Measurements from ENCODE around the gene FSHR.

Gene FSHR

GRCh38 chr2:49154140-49154539, at the start of gene FSHR:
Gene FSHR (minus strand): TSS chr2:49154515. CDS start chr2:49154417, 98 bp downstream.
- no peak for DNase-seq

GRCh38 chr2:49199266-49199665, 45.0 kb upstream of the FSHR start:
- DNase-seq = no peak

- no peak for DNase-seq
Observed at GRCh38 chr2:49194701-49195100, 40.4 kb upstream of the FSHR start.

GRCh38 chr2:49192036-49192435, 37.7 kb upstream of the FSHR start:
- DNase-seq = no peak

GRCh38 chr2:49189512-49190225, 35.4 kb upstream of the FSHR start:
- no peak for DNase-seq

GRCh38 chr2:49186050-49186648, 31.8 kb upstream of the FSHR start:
- no peak for DNase-seq

- no peak for DNase-seq
Observed at GRCh38 chr2:49178656-49179055, 24.3 kb upstream of the FSHR start.

- no peak for DNase-seq
Observed at GRCh38 chr2:49177194-49177593, 22.9 kb upstream of the FSHR start.

GRCh38 chr2:49175831-49176230, 21.5 kb upstream of the FSHR start:
- no peak for DNase-seq

- DNase-seq = no peak
Observed at GRCh38 chr2:49174750-49175149, 20.4 kb upstream of the FSHR start.

- DNase-seq = no peak
Observed at GRCh38 chr2:49167131-49167530, 12.8 kb upstream of the FSHR start.

GRCh38 chr2:49165662-49166061, 11.3 kb upstream of the FSHR start:
- no peak for DNase-seq

GRCh38 chr2:49164729-49165128, 10.4 kb upstream of the FSHR start:
- DNase-seq = no peak

GRCh38 chr2:49162151-49162550, 7.8 kb upstream of the FSHR start:
- DNase-seq = no peak

- no peak for DNase-seq
Observed at GRCh38 chr2:49154891-49155290, 576 bp upstream of the FSHR start.

GRCh38 chr2:49153252-49153651, 1.1 kb downstream of the FSHR start:
- no peak for DNase-seq

GRCh38 chr2:49152824-49153223, 1.5 kb downstream of the FSHR start:
- DNase-seq = no peak

GRCh38 chr2:49146401-49146800, 7.9 kb downstream of the FSHR start:
- DNase-seq = no peak

GRCh38 chr2:49131801-49132200, 22.5 kb downstream of the FSHR start:
- DNase-seq = no peak

GRCh38 chr2:49129034-49129433, 25.3 kb downstream of the FSHR start:
- DNase-seq = no peak

GRCh38 chr2:49123600-49123999, 30.7 kb downstream of the FSHR start:
- no peak for DNase-seq

GRCh38 chr2:49122107-49122506, 32.2 kb downstream of the FSHR start:
- no peak for DNase-seq

- no peak for DNase-seq
Observed at GRCh38 chr2:49113046-49113445, 41.3 kb downstream of the FSHR start.

GRCh38 chr2:49111456-49111855, 42.9 kb downstream of the FSHR start:
- DNase-seq = no peak

- DNase-seq = no peak
Observed at GRCh38 chr2:49111006-49111405, 43.3 kb downstream of the FSHR start.

Data from CD4-positive, alpha-beta T cell treated with Interleukin-12 subunit alpha and Interleukin-12 subunit beta, for 1 hour (primary cell).